Measurements from ENCODE around the gene AMBRA1.

DNA sequence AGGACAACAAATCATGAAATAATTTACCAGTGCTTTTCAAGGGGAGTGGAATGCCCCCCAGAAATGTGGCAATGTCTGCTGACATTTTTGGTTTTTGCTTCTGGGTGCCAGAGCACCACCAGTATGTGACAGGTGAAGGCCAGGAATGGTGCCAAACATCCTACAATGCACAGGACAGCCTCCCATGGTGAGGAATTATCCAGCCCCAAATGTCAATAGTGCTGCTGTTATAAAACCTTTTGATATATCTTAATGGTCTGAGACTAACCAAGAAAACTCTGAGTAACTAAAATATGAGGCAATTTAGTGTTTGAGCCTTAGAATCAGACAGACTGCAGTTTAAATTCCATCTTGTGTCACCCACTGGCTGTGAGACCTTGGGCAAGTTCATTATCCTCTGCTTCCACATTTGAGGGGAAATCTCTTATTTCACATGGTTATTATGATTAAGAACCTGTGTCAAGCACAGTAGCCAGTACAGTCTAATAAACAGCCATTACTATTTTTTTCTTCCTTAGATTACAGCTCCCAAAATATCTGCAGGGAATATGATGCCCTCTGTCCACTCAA is 69.5 kb downstream of the AMBRA1 start:
- no peak for TF ChIP-seq POLR2A (IDR thresholded peaks at IDR 0.05)
- TF ChIP-seq, protein P1, sequence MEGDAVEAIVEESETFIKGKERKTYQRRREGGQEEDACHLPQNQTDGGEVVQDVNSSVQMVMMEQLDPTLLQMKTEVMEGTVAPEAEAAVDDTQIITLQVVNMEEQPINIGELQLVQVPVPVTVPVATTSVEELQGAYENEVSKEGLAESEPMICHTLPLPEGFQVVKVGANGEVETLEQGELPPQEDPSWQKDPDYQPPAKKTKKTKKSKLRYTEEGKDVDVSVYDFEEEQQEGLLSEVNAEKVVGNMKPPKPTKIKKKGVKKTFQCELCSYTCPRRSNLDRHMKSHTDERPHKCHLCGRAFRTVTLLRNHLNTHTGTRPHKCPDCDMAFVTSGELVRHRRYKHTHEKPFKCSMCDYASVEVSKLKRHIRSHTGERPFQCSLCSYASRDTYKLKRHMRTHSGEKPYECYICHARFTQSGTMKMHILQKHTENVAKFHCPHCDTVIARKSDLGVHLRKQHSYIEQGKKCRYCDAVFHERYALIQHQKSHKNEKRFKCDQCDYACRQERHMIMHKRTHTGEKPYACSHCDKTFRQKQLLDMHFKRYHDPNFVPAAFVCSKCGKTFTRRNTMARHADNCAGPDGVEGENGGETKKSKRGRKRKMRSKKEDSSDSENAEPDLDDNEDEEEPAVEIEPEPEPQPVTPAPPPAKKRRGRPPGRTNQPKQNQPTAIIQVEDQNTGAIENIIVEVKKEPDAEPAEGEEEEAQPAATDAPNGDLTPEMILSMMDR (IDR thresholded peaks at IDR 0.05), result no peak
